ENCODE results near the gene TRAPPC6A.

DNA sequence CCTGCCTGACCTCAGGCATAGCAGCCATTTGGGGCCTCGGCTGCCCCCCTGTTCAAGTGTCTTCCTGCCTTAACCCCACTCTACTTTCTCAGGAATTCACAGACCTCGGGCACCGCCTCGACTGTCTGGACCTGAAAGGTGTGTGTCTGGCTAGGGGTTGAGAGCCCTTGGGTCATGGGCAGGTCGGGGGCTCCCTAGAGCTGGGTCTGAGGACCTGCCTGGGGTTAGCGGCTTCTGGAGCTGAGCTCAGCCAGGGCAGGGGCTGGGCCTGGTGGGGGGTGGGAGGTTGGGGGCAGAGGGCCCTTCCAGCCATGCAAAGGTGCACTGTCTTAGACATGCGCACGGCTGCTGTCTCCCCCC is 37.9 kb downstream of the TRAPPC6A start:
- TF ChIP-seq, protein P1, sequence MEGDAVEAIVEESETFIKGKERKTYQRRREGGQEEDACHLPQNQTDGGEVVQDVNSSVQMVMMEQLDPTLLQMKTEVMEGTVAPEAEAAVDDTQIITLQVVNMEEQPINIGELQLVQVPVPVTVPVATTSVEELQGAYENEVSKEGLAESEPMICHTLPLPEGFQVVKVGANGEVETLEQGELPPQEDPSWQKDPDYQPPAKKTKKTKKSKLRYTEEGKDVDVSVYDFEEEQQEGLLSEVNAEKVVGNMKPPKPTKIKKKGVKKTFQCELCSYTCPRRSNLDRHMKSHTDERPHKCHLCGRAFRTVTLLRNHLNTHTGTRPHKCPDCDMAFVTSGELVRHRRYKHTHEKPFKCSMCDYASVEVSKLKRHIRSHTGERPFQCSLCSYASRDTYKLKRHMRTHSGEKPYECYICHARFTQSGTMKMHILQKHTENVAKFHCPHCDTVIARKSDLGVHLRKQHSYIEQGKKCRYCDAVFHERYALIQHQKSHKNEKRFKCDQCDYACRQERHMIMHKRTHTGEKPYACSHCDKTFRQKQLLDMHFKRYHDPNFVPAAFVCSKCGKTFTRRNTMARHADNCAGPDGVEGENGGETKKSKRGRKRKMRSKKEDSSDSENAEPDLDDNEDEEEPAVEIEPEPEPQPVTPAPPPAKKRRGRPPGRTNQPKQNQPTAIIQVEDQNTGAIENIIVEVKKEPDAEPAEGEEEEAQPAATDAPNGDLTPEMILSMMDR (IDR thresholded peaks at IDR 0.05) = no peak
- TF ChIP-seq POLR2A (IDR thresholded peaks at IDR 0.05) = no peak
